Measurements from ENCODE around the gene SMYD3. TPM values are rescaled to one million over a fixed set of nuclear protein-coding genes. Genes with fewer than 3 reads are reported as not detected.

SMYD3 gene
- total RNA-seq, 1 donor from 2014 or later: 35.4 TPM

- Mint-ChIP-seq H3K27ac (ENCODE audit: unreplicated experiment) (no peak overlapping the region), H3K9me3 (ENCODE audit: unreplicated experiment) (peaks cover 2% of the 10 kb centered on the region), H3K36me3 (ENCODE audit: unreplicated experiment) (peaks cover 14% of the 10 kb centered on the region), H3K27me3 (ENCODE audit: unreplicated experiment) (peaks cover 2% of the 10 kb centered on the region), H3K4me1 (ENCODE audit: low read depth, unreplicated experiment) (peaks cover 4% of the 10 kb centered on the region), H3K4me3 (ENCODE audit: unreplicated experiment) (no peak overlapping the region)
- no peak for TF ChIP-seq CTCF (IDR thresholded peaks at IDR 0.05; ENCODE audit: partially characterized antibody, unreplicated experiment)
- no peak for DNase-seq
Measured at GRCh38 chr1:246420300-246420699, 86.8 kb downstream of the SMYD3 start.

- no peak for DNase-seq
- Mint-ChIP-seq H3K4me3 (ENCODE audit: unreplicated experiment) (peak overlapping the region; percentile 23), H3K27me3 (ENCODE audit: unreplicated experiment) (no peaks in the 10 kb centered on the region), H3K27ac (ENCODE audit: unreplicated experiment) (peak overlapping the region; percentile 62), H3K9me3 (ENCODE audit: unreplicated experiment) (peaks cover 2% of the 10 kb centered on the region), H3K36me3 (ENCODE audit: unreplicated experiment) (peaks cover 15% of the 10 kb centered on the region), H3K4me1 (ENCODE audit: low read depth, unreplicated experiment) (peaks cover 1% of the 10 kb centered on the region)
- TF ChIP-seq CTCF (IDR thresholded peaks at IDR 0.05; ENCODE audit: partially characterized antibody, unreplicated experiment): no peak
Measured at GRCh38 chr1:246418565-246419312, 88.3 kb downstream of the SMYD3 start.

GRCh38 chr1:246417813-246418564 is 89.1 kb downstream of the SMYD3 start:
- Mint-ChIP-seq H3K27ac (ENCODE audit: unreplicated experiment) (peak overlapping the region; percentile 62), H3K4me3 (ENCODE audit: unreplicated experiment) (no peak overlapping the region), H3K36me3 (ENCODE audit: unreplicated experiment) (peaks cover 19% of the 10 kb centered on the region), H3K27me3 (ENCODE audit: unreplicated experiment) (no peaks in the 10 kb centered on the region), H3K4me1 (ENCODE audit: low read depth, unreplicated experiment) (peaks cover 4% of the 10 kb centered on the region), H3K9me3 (ENCODE audit: unreplicated experiment) (peaks cover 2% of the 10 kb centered on the region)
- DNase-seq: no peak
- TF ChIP-seq CTCF (IDR thresholded peaks at IDR 0.05; ENCODE audit: partially characterized antibody, unreplicated experiment): no peak

GRCh38 chr1:246417152-246417812 is 89.8 kb downstream of the SMYD3 start:
- Mint-ChIP-seq H3K36me3 (ENCODE audit: unreplicated experiment) (peaks cover 20% of the 10 kb centered on the region), H3K9me3 (ENCODE audit: unreplicated experiment) (peaks cover 2% of the 10 kb centered on the region), H3K27ac (ENCODE audit: unreplicated experiment) (no peak overlapping the region), H3K27me3 (ENCODE audit: unreplicated experiment) (no peaks in the 10 kb centered on the region), H3K4me3 (ENCODE audit: unreplicated experiment) (no peak overlapping the region), H3K4me1 (ENCODE audit: low read depth, unreplicated experiment) (peaks cover 4% of the 10 kb centered on the region)
- TF ChIP-seq CTCF (IDR thresholded peaks at IDR 0.05; ENCODE audit: partially characterized antibody, unreplicated experiment): no peak
- no peak for DNase-seq
